CD4-positive, alpha-beta memory T cell (primary cell): ENCODE data around the gene SLC6A18. TPM values are rescaled to one million over a fixed set of nuclear protein-coding genes. Genes with fewer than 3 reads are reported as not detected.
A peak's percentile ranks its signal among the peaks of the same experiment; 100 is the strongest.

ENCODE experiments used
- CTCF ChIA-PET: fragments of 350-600 bp; sonication (Branson Sonifier 250); formaldehyde crosslinking; loops from one replicate; lab custom pipeline; 2021; ENCODE audit warnings: inconsistent platforms; ENCODE audit not compliant: partially characterized antibody; lab: Charles Lee
- POLR2A ChIA-PET: fragments of 350-600 bp; sonication (Branson Sonifier 250); formaldehyde crosslinking; loops from one replicate; lab custom pipeline; 2021; ENCODE audit not compliant: partially characterized antibody; lab: Charles Lee
- DNase-seq, 5 donors: peaks; one replicate each; pipeline versions ENCODE4 v3.0.0 to v3.0.0-alpha.2; 2020 to 2022; ENCODE audit warnings: mixed read lengths in 1 of 5
- H3K27ac ChIP-seq: one replicate; pipeline ENCODE4 v1.7.0; 2013; ENCODE audit warnings: low read depth, low read length
- H3K27me3 ChIP-seq: 2 replicates; pipeline ENCODE4 v1.7.0; 2013; ENCODE audit warnings: mild to moderate bottlenecking, low read length, moderate library complexity; ENCODE audit not compliant: insufficient read depth
- H3K36me3 ChIP-seq: 2 replicates; pipeline ENCODE4 v1.7.0; 2013; ENCODE audit warnings: mild to moderate bottlenecking, low read length, moderate library complexity; ENCODE audit not compliant: insufficient read depth
- H3K4me1 ChIP-seq: 2 replicates; pipeline ENCODE4 v1.7.0; 2013; ENCODE audit warnings: mild to moderate bottlenecking, low read length, moderate library complexity; ENCODE audit not compliant: insufficient read depth
- H3K4me3 ChIP-seq, 2 donors: one replicate each; pipeline ENCODE4 v1.7.0; 2013; ENCODE audit warnings: low read length in 2 of 2, mild to moderate bottlenecking in 1 of 2
- H3K9me3 ChIP-seq, 2 donors: one replicate each; pipeline ENCODE4 v1.7.0; 2013; ENCODE audit warnings: low read length in 2 of 2, control low read depth in 1 of 2; ENCODE audit not compliant: control insufficient read depth in 1 of 2
- H3K27ac Mint-ChIP-seq, 7 donors: one replicate each; pipeline ENCODE4 v1.8.0; 2020 to 2021; ENCODE audit warnings: mixed read lengths in 7 of 7, mild to moderate bottlenecking in 6 of 7, inconsistent platforms in 3 of 7, moderate library complexity in 3 of 7
- H3K27me3 Mint-ChIP-seq, 2 donors: one replicate each; pipeline ENCODE4 v1.8.0; 2020 to 2021; ENCODE audit warnings: mixed read lengths in 2 of 2
- H3K36me3 Mint-ChIP-seq, 2 donors: one replicate each; pipeline ENCODE4 v1.8.0; 2020 to 2021; ENCODE audit warnings: mixed read lengths in 2 of 2, inconsistent platforms in 1 of 2, mild to moderate bottlenecking in 1 of 2
- H3K4me1 Mint-ChIP-seq, 4 donors: one replicate each; pipeline ENCODE4 v1.8.0; 2020 to 2021; ENCODE audit warnings: mixed read lengths in 4 of 4, mild to moderate bottlenecking in 1 of 4
- H3K4me3 Mint-ChIP-seq, 8 donors: one replicate each; pipeline ENCODE4 v1.8.0; 2020 to 2021; ENCODE audit warnings: mixed read lengths in 8 of 8, mild to moderate bottlenecking in 7 of 8, moderate library complexity in 6 of 8, inconsistent platforms in 3 of 8
- H3K9me3 Mint-ChIP-seq, 8 donors: one replicate each; pipeline ENCODE4 v1.8.0; 2020 to 2021; ENCODE audit warnings: mixed read lengths in 8 of 8, mild to moderate bottlenecking in 5 of 8, inconsistent platforms in 3 of 8, moderate library complexity in 1 of 8
- intact Hi-C: fragments of 100-400 bp; cut with micrococcal nuclease; formaldehyde crosslinking; loops from one replicate; pipeline ENCODE4 v1.15.1; 2023
- polyA plus RNA-seq, 2 donors: library from polyadenylated mRNA; unstranded; fragments of 300-500 nt; fragmentation: Illumina TruSeq; gene quantifications; one replicate each; pipeline ENCODE4 v1.2.3, GENCODE V29; 2021
- total RNA-seq, 2 experiments: library from RNA; stranded (reverse); gene quantifications; one replicate each; pipeline ENCODE4 v1.2.3, GENCODE V29; 2021

Gene SLC6A18
- total and polyA plus RNA-seq, 4 experiments from 2014 or later, result not detected

DNA sequence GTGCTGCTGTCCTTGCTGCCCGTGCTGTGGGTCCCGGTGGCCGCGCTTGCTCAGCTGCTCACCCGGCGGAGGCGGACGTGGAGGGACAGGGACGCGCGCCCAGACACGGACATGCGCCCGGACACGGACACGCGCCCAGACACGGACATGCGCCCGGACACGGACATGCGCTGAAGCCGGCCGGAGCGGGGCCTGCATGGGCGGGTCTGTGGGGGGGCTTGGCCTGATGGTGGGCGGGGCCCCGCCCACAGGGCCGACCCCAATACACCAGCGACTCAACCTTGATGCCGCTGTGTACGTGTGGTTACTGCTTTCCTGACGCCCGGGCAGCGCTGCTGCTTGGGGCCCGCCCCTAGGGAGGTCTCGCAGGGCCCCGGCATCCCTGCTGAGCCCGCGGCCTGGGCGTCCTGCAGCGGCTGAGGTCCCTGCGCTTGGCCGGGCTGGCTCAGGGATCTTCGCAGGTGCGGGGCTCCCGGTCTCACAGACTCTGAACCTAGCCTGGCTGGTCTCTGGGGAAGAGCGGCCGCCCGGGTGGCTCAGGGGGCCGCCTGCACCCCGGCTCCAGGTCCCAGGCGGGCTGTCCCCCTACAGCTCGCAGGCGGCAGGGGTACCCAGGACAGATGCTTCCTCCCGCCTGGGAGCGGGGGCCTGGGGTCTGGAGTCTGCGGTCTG lies 20.9 kb downstream of the SLC6A18 start:
- Histone ChIP-seq H3K4me3 (no peak overlapping the region), H3K9me3 (no peaks in the 10 kb centered on the region), H3K27ac (no peak overlapping the region), H3K36me3 (no peaks in the 10 kb centered on the region), H3K27me3 (no peaks in the 10 kb centered on the region), H3K4me1 (no peaks in the 10 kb centered on the region)
- Mint-ChIP-seq H3K4me1 (peaks cover 0 to 3% (median 0%) of the 10 kb centered on the region in 4 donors), H3K36me3 (no peaks in the 10 kb centered on the region), H3K4me3 (no peak overlapping the region), H3K27ac (no peak overlapping the region), H3K9me3 (no peaks in the 10 kb centered on the region), H3K27me3 (peaks cover 0 to 6% of the 10 kb centered on the region in 2 donors)
- intact Hi-C loops, result no loop called here
- POLR2A ChIA-PET, result no interaction called here
- DNase-seq, result no peak
- CTCF ChIA-PET, result no interaction called here

DNA sequence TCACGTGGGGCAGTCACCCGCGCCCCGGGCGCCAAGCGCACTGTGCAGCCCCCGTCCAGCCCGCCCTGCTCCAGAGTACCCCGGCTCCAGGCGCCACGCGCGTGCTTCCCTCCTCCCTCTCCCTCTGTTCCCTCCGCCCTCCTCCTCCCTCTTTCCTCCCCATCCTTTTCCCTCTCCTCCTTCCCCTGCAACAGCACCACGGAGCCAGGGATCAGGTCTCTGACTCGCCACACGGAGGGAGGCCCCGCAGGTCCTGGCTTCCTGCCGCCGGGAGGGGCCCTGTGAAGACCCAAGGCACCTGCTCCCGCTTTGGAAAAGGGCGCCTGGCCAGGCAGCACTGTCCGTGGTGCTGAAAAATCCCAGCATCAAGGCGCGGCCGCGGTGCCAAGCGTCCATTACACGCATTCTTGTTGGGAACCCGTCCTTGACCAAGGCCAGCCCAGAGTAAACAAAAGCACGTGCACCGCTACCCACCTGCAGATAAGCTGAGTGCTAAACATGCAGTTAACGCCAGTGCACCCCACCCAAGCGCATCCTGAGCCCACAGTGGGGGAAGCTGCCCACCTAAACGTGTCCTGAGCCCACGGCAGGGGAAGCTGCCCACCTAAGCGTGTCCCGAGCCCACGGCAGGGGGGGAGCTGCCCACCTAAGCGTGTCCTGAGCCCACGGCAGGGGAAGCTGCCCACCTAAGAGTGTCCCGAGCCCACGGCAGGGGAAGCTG lies 21.7 kb downstream of the SLC6A18 start:
- H3K4me3 Mint-ChIP-seq, result no peak overlapping the region
- Histone ChIP-seq H3K27ac (no peak overlapping the region), H3K27me3 (no peaks in the 10 kb centered on the region)

DNA sequence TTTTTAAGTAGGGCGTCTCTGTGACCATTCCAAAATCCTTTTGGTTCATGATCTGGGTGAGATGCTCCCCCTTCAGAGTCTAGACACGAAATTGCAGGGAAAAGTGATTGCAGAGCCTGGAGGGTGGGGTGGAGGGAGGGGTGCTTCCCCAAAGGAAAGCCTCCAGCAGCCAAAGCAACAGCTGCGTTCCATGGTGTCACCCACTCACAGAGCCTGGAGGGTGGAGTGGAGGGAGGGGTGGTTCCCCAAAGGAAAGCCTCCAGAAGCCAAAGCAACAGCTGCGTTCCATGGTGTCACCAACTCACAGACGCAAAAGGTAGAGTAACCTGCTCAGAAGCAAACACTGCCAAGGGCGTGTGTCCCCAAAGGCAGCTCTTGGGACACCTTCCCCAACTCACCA lies 22.6 kb downstream of the SLC6A18 start:
- POLR2A ChIA-PET, result interaction anchor here (0.5 kb wide), 1 partner anchor 335 kb away, joined by 3 read pairs; no protein-coding TSS in a partner anchor
- no peak for DNase-seq
- Histone ChIP-seq H3K4me1 (no peaks in the 10 kb centered on the region), H3K9me3 (no peaks in the 10 kb centered on the region), H3K27me3 (no peaks in the 10 kb centered on the region), H3K36me3 (no peaks in the 10 kb centered on the region), H3K27ac (no peak overlapping the region), H3K4me3 (no peak overlapping the region)
- Mint-ChIP-seq H3K4me1 (peaks cover 0 to 3% (median 1%) of the 10 kb centered on the region in 4 donors), H3K36me3 (no peaks in the 10 kb centered on the region), H3K27ac (no peak overlapping the region), H3K9me3 (no peaks in the 10 kb centered on the region), H3K4me3 (no peak overlapping the region), H3K27me3 (peaks cover 0 to 6% of the 10 kb centered on the region in 2 donors)
- CTCF ChIA-PET, result no interaction called here
- intact Hi-C loops, result no loop called here

More for the DNA sequence above, 21.7 kb downstream of the SLC6A18 start:
- no peaks in the 10 kb centered on the region for H3K36me3 Mint-ChIP-seq
- POLR2A ChIA-PET, result no interaction called here
- Histone ChIP-seq H3K4me3 (no peak overlapping the region), H3K4me1 (no peaks in the 10 kb centered on the region), H3K36me3 (no peaks in the 10 kb centered on the region), H3K9me3 (no peaks in the 10 kb centered on the region)
- no peak for DNase-seq
- peak overlapping the region in 1 of 7 donors; percentile 30 for H3K27ac Mint-ChIP-seq
- no peaks in the 10 kb centered on the region for H3K9me3 Mint-ChIP-seq
- H3K27me3 Mint-ChIP-seq, result peaks cover 0 to 6% of the 10 kb centered on the region in 2 donors
- H3K4me1 Mint-ChIP-seq, result peaks cover 0 to 3% (median 0%) of the 10 kb centered on the region in 4 donors
- CTCF ChIA-PET, result no interaction called here
- intact Hi-C loops, result no loop called here

GRCh38 chr5:1249366-1250280 lies 24.4 kb downstream of the SLC6A18 start:
- Mint-ChIP-seq H3K27me3 (peaks cover 0 to 6% of the 10 kb centered on the region in 2 donors), H3K4me3 (no peak overlapping the region), H3K27ac (no peak overlapping the region), H3K9me3 (no peaks in the 10 kb centered on the region), H3K36me3 (no peaks in the 10 kb centered on the region), H3K4me1 (peaks cover 2 to 6% (median 3%) of the 10 kb centered on the region in 4 donors)
- Histone ChIP-seq H3K27me3 (no peaks in the 10 kb centered on the region), H3K27ac (no peak overlapping the region), H3K36me3 (no peaks in the 10 kb centered on the region), H3K9me3 (no peaks in the 10 kb centered on the region), H3K4me3 (no peak overlapping the region), H3K4me1 (peaks cover 5% of the 10 kb centered on the region)
- no peak for DNase-seq
- intact Hi-C loops, result no loop called here
- POLR2A ChIA-PET, result no interaction called here
- CTCF ChIA-PET, result no interaction called here

GRCh38 chr5:1251678-1252580 lies 26.7 kb downstream of the SLC6A18 start:
- H3K4me3 ChIP-seq, result no peak overlapping the region
- H3K27me3 ChIP-seq, result no peaks in the 10 kb centered on the region
- Mint-ChIP-seq H3K4me3 (peak overlapping the region in 1 of 8 donors; percentile 38), H3K4me1 (peaks cover 15 to 25% (median 17%) of the 10 kb centered on the region in 4 donors), H3K27ac (no peak overlapping the region), H3K36me3 (no peaks in the 10 kb centered on the region), H3K9me3 (no peaks in the 10 kb centered on the region), H3K27me3 (peaks cover 0 to 4% of the 10 kb centered on the region in 2 donors)
- CTCF ChIA-PET, result no interaction called here
- no peak for DNase-seq
- H3K4me1 ChIP-seq, result peaks cover 18% of the 10 kb centered on the region
- intact Hi-C loops, result no loop called here
- H3K36me3 ChIP-seq, result no peaks in the 10 kb centered on the region
- no peaks in the 10 kb centered on the region for H3K9me3 ChIP-seq
- H3K27ac ChIP-seq, result no peak overlapping the region
- POLR2A ChIA-PET, result no interaction called here

DNA sequence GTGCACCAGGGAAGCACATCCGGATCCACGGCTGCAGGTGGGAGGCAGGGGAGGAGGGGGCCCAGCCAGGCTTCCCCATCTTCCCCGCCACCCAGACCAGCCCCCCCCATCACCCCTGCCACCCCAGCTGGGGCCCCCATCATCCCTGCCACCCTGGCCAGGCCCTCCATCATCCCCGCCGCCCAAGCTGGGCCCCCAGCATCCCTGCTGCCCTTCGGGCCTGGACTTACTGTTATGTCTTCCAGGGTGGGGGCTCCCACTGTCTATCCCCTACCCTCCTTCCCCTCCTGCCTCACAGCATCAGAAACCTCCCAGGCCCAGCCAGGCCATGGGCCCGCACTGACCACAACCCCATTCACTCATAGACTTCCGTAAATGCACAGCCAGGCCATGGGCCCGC lies 27.5 kb downstream of the SLC6A18 start:
- Mint-ChIP-seq H3K9me3 (no peaks in the 10 kb centered on the region), H3K4me3 (peak overlapping the region in 1 of 8 donors; percentile 48), H3K27me3 (peaks cover 0 to under 1% of the 10 kb centered on the region in 2 donors), H3K4me1 (peaks cover 15 to 25% (median 17%) of the 10 kb centered on the region in 4 donors), H3K27ac (no peak overlapping the region), H3K36me3 (no peaks in the 10 kb centered on the region)
- intact Hi-C loops, result no loop called here
- Histone ChIP-seq H3K4me3 (no peak overlapping the region), H3K36me3 (no peaks in the 10 kb centered on the region), H3K27me3 (no peaks in the 10 kb centered on the region), H3K4me1 (peaks cover 18% of the 10 kb centered on the region), H3K9me3 (no peaks in the 10 kb centered on the region), H3K27ac (no peak overlapping the region)
- ChIA-PET CTCF (no interaction called here), POLR2A (interaction anchor here (3.5 kb wide), 1 partner anchor 62 kb away, joined by 31 read pairs; no protein-coding TSS in a partner anchor)
- DNase-seq, result no peak
